Activated CD4-positive, alpha-beta T cell treated with anti-CD3 and anti-CD28 coated beads, Interleukin-2, amount 10 ng/mL, durations not matched to agents 24 days and 14 days (primary cell): ENCODE measurements around the gene PRSS33. TPM values are rescaled to one million over a fixed set of nuclear protein-coding genes. Genes with fewer than 3 reads are reported as not detected.

Experiments
- DNase-seq: peaks from one replicate; pipeline ENCODE4 v3.0.0; 2022
- H3K27ac Mint-ChIP-seq: one replicate; pipeline ENCODE4 v1.8.0; 2022; ENCODE audit warnings: mild to moderate bottlenecking, mixed read lengths
- H3K27me3 Mint-ChIP-seq: one replicate; pipeline ENCODE4 v1.8.0; 2022; ENCODE audit warnings: mixed read lengths
- H3K36me3 Mint-ChIP-seq: one replicate; pipeline ENCODE4 v1.8.0; 2022; ENCODE audit warnings: low read depth, mild to moderate bottlenecking, mixed read lengths
- H3K4me1 Mint-ChIP-seq: one replicate; pipeline ENCODE4 v1.8.0; 2021; ENCODE audit warnings: mixed read lengths
- H3K4me3 Mint-ChIP-seq: one replicate; pipeline ENCODE4 v1.8.0; 2022; ENCODE audit warnings: mild to moderate bottlenecking, moderate library complexity, mixed read lengths
- H3K9me3 Mint-ChIP-seq: one replicate; pipeline ENCODE4 v1.8.0; 2021; ENCODE audit warnings: mixed read lengths
- intact Hi-C: fragments of 100-400 bp; cut with micrococcal nuclease; formaldehyde crosslinking; loops from one replicate; pipeline ENCODE4 v1.15.1; 2023
- total RNA-seq: library from RNA; stranded (reverse); gene quantifications from 2 replicates; pipeline ENCODE4 v1.2.3, GENCODE V29; 2022

The PRSS33 gene
- total RNA-seq, 1 donor from 2014 or later = not detected

DNA sequence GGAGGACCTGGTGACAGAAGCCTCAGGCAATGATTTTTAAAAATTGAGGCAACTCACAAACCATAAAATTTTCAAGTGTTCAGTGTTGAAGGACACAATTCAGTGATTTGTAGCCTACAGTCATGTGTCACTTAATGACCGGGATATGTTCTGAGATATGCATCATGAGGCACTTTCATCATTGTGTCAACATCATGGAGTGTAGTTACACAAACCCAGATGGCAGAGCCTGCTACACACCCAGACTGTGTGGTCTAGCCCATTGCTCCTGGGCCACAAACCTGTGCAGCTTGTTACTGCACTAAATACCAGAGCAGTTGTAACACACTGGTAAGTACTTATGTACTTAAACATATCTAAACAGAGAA lies 12.5 kb upstream of the PRSS33 start:
- Mint-ChIP-seq H3K9me3 (no peaks in the 10 kb centered on the region), H3K27ac (no peak overlapping the region), H3K4me3 (no peak overlapping the region), H3K27me3 (peaks cover 9% of the 10 kb centered on the region), H3K4me1 (no peaks in the 10 kb centered on the region), H3K36me3 (no peaks in the 10 kb centered on the region)
- no peak for DNase-seq
- intact Hi-C loops = no loop called here

DNA sequence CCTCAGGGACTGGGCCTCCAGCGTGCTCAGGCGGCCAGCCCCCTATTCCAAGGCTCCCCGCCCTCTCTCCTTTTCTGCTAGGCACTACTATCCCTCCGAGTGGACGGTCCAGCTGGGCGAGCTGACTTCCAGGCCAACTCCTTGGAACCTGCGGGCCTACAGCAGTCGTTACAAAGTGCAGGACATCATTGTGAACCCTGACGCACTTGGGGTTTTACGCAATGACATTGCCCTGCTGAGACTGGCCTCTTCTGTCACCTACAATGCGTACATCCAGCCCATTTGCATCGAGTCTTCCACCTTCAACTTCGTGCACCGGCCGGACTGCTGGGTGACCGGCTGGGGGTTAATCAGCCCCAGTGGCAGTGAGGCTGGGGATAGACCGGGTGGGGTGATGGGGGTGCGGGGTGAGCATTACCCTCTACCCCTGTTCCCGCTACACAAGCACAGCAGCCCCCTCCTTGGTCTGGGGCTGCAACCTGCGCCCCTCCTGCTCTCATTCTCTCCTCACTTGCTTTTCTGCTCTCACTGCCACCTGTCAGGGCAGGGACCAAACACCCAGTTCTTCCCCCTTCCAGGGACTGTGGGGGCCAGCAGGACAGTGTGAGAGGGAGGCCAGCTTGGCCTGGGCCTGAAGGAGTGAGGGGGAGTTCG lies 12.0 kb upstream of the PRSS33 start:
- intact Hi-C loops = no loop called here
- Mint-ChIP-seq H3K27ac (no peak overlapping the region), H3K27me3 (peaks cover 14% of the 10 kb centered on the region), H3K36me3 (no peaks in the 10 kb centered on the region), H3K9me3 (no peaks in the 10 kb centered on the region), H3K4me3 (no peak overlapping the region), H3K4me1 (no peaks in the 10 kb centered on the region)
- DNase-seq = no peak

DNA sequence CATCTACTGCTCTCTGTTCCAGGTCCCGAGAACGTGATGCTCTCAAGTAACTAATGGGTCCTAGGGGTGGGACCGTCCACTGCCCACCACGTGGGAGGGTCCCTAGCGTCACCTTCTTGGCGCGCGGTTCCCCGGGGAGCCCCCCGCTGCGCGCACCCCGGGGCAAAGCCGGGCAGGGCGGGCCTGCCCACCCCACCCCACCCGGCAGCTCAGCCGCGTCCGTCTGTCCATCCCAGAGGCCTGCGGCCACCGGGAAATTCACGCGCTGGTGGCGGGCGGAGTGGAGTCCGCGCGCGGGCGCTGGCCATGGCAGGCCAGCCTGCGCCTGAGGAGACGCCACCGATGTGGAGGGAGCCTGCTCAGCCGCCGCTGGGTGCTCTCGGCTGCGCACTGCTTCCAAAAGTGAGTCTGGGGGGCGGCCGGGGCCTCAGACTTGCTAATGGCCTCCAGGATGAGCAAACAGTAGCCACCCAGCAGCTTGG lies 11.4 kb upstream of the PRSS33 start:
- Mint-ChIP-seq H3K4me1 (no peaks in the 10 kb centered on the region), H3K4me3 (no peak overlapping the region), H3K27me3 (peaks cover 17% of the 10 kb centered on the region), H3K36me3 (no peaks in the 10 kb centered on the region), H3K27ac (no peak overlapping the region), H3K9me3 (no peaks in the 10 kb centered on the region)
- intact Hi-C loops = no loop called here
- DNase-seq = no peak

DNA sequence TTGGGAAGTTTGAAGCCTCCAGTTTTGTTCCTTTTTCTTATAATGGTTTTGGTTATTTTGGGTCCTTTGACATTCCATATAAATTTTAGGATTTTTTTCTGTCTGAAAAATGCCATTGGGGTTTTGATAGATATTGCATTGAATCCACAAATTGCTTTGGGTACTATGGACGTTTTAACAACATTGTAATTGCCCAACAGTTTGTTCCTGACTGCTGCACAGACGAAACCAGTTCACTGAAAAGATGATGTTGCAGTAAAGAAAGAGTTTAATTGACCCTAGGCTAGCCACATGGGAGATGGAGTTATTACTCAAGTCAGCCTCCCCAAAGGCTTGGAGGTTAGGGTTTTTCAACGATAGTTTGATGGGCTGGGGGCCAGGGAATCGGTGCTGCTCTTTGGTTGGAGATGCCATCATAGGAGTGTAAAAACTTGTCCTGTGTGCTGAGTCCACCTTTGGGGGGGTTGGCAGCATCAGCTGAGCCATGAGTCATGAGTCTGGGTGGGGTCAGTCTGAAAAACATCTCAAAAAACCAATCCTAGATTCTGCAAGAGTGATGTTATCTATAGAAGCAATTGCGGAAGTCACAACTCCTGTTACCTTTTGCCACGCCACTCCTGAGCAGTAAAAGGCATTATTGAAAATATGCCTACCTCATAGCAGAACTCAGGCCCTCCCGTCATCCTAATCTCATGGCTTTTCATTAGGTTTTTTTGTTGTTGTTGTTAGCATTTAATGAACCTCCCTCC lies 8.2 kb upstream of the PRSS33 start:
- Mint-ChIP-seq H3K27ac (no peak overlapping the region), H3K4me1 (no peaks in the 10 kb centered on the region), H3K27me3 (peaks cover 24% of the 10 kb centered on the region), H3K9me3 (no peaks in the 10 kb centered on the region), H3K36me3 (no peaks in the 10 kb centered on the region), H3K4me3 (no peak overlapping the region)
- no peak for DNase-seq
- intact Hi-C loops = no loop called here

DNA sequence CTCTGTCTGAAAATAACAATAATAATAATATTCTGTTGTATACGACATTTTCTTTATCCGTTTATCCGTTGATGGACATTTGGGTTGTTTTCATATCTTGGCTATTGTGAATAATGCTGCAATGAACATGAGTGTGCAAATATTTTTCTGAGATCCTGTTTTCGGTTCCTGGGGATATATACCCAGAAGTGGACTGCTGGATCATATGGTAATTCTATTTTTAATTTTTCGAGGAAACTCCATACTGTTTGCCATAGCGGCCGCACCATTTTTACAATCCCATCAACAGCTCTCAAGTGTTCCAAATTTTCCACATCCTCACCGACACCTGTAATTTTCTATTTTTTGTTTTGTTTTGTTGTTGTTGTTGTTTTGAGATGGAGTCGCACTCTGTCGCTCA lies 5.6 kb upstream of the PRSS33 start:
- Mint-ChIP-seq H3K4me3 (no peak overlapping the region), H3K36me3 (no peaks in the 10 kb centered on the region), H3K27me3 (peaks cover 29% of the 10 kb centered on the region), H3K9me3 (no peaks in the 10 kb centered on the region), H3K4me1 (no peaks in the 10 kb centered on the region), H3K27ac (no peak overlapping the region)
- no peak for DNase-seq
- intact Hi-C loops = no loop called here

DNA sequence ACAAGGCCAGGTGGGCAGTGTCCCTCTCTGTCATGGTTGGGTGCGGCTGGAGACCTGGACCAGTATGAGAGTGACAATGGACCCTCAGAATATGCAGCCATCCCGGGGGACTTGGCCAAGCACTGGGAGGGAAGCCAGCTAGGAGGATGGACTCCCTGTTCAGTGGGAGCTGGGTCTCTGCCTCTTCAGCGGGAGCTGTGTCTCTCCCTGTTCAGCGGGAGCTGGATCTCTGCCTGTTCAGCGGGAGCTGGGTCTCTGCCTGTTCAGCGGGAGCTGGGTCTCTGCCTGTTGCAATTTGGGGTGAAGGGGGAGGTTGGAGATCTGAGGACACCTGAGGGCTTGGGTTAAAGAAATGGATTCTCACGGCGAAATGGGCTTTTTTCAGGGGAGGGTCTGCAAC lies 3.8 kb upstream of the PRSS33 start:
- H3K4me1 Mint-ChIP-seq = no peaks in the 10 kb centered on the region
- no peaks in the 10 kb centered on the region for H3K9me3 Mint-ChIP-seq
- H3K27me3 Mint-ChIP-seq = peaks cover 37% of the 10 kb centered on the region
- intact Hi-C loops = no loop called here
- no peak overlapping the region for H3K27ac Mint-ChIP-seq
- H3K36me3 Mint-ChIP-seq = no peaks in the 10 kb centered on the region
- DNase-seq = no peak
- no peak overlapping the region for H3K4me3 Mint-ChIP-seq

DNA sequence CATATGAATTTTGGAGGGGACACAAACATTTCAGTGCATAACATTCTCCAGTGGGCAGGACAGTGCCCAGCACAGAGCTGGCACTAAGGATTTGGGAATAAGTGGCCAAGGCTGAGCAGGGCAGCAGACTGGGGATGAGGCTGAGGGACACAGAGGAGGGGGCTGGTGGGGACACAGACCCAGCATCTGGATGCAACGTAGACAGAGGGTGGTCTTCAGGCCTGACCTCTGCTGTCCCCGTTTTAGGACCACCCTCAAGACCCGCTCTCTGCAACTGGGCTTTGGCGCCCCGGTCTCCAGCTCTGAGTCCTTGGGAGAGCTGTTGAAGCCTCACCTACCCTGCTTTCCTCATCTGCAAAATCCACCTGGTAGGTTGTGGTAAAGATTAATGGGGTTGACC lies 3.3 kb upstream of the PRSS33 start:
- intact Hi-C loops = no loop called here
- Mint-ChIP-seq H3K27me3 (peaks cover 36% of the 10 kb centered on the region), H3K9me3 (no peaks in the 10 kb centered on the region), H3K4me1 (no peaks in the 10 kb centered on the region), H3K36me3 (no peaks in the 10 kb centered on the region), H3K27ac (no peak overlapping the region), H3K4me3 (no peak overlapping the region)
- no peak for DNase-seq

DNA sequence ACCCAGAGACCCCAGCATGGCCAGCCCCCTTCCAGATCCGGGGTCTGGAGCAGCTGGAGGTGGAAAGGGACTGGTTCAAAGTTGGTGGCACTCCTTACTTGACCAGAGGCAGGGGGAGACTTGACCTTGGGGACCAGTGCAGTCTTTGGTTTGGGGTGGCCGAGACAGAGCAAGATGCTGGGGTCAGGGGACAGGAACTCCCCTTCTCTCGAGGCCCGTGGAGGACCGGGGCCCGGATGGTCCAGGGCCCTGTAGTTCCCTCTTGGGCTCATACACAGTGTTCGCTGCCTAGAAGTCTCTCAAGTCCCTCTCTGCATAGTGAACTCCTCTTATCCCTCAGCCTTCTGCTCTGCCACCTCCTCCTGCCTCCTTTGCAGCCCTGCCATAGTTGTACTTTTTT lies 601 bp upstream of the PRSS33 start:
- Mint-ChIP-seq H3K9me3 (no peaks in the 10 kb centered on the region), H3K4me3 (no peak overlapping the region), H3K36me3 (no peaks in the 10 kb centered on the region), H3K27ac (no peak overlapping the region), H3K27me3 (peaks cover 29% of the 10 kb centered on the region), H3K4me1 (peaks cover 2% of the 10 kb centered on the region)
- intact Hi-C loops = no loop called here
- DNase-seq = no peak

DNA sequence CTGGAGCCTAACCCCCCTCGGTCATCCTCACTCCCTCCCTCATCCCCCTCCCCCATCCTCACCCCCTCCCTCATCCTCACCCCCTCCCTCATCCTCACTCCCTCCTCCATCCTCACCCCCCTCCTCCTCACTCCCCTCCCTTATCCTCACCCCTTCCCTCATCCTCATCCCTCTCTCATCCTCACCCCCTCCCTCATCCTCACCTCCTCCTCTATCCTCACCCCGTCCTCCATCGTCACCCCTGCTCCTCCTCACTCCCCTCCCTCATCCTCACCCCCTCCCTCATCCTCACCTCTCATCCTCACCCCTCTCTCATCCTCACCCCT lies 571 bp downstream of the PRSS33 start:
- no peaks in the 10 kb centered on the region for H3K36me3 Mint-ChIP-seq
- H3K9me3 Mint-ChIP-seq = no peaks in the 10 kb centered on the region
- no peak for DNase-seq
- H3K27me3 Mint-ChIP-seq = peaks cover 29% of the 10 kb centered on the region
- no peak overlapping the region for H3K27ac Mint-ChIP-seq
- no peak overlapping the region for H3K4me3 Mint-ChIP-seq
- peaks cover 2% of the 10 kb centered on the region for H3K4me1 Mint-ChIP-seq
- intact Hi-C loops = no loop called here

DNA sequence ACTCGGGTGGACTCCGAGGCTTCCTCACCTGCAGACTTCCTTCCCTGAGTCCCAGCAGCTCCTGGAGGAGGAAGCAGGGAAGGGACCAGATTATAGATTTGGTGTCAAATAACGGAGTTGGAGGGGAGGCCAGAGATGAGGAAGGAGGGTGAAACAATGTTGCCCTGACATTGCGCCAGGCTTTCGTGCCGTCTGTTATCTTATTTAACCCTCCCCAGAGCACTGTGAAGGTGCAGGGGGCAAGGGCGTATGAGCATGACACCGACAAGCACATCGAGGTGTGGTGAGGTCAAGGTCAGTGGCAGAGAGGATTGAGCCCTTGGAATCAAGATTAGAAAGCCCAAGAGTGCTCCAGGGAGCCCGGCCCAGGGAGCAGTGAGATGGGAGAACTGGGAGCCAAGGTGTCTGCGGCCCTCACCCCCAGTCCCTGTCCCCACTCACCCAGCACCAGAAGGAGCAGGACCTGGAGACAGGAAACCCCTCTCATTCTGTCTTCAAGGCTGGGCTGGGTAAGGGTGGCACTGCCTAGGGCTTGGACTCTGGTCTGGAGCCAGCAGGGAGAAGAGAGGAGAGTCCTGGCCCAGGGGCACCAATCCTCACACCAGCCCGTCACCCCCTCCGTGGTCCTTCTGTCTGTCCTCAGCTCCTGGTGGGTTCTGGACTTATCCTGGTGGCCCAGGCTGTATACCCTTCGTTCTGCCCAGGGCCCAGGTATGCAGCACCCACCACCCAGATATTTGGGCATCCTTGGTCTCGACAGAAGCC lies 1.1 kb downstream of the PRSS33 start:
- Mint-ChIP-seq H3K36me3 (no peaks in the 10 kb centered on the region), H3K4me3 (peak overlapping the region; percentile 19), H3K27ac (no peak overlapping the region), H3K27me3 (peaks cover 27% of the 10 kb centered on the region), H3K9me3 (no peaks in the 10 kb centered on the region), H3K4me1 (peaks cover 2% of the 10 kb centered on the region)
- no peak for DNase-seq
- intact Hi-C loops = no loop called here

DNA sequence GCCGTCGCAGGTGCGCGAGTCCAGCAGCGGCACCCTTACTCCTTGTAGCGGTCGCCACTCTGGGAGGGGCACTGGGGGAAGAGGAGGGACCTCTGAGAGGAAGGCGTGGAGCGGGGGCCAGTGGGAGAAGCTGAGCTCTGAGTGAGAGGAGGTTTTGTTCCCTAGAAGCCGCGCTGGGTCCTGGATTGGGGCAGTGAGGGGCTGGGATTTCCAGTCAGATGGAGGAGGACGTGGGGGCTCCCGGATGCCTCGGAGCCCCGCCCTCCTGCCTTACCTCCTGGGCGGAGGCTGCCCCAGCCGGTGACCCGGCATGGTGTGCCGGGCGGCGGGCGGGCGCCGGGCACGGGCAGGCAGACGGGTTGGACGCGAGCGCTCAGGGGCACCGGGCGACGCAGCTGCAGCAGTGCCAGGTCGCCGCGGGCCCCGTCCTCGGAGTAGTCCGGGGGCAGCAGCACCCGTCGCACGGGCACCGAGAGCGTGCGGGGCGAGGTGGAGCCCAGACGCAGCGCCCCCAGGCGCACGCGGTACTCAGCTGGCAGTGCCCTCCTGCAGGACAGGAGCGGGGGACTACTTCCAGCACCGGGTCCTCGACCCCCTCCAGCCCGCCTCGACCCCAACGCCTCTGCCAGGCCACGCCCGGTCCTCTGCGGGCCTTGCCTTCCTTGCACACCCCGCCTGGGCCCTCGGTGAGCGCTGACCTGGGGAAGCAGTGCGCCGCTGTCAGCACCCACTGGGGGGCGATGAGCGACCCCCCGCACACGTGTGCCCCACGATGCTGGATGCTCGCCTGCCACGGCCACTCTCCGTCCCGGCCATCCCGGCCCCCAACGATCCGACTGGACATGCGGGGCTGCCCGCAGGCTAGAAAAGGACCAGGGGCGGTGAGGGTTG lies 2.0 kb downstream of the PRSS33 start:
- Mint-ChIP-seq H3K27ac (peak overlapping the region; percentile 41), H3K27me3 (peaks cover 26% of the 10 kb centered on the region), H3K4me1 (peaks cover 2% of the 10 kb centered on the region), H3K9me3 (no peaks in the 10 kb centered on the region), H3K36me3 (no peaks in the 10 kb centered on the region), H3K4me3 (peak overlapping the region; percentile 81)
- DNase-seq = peak; percentile 70
- intact Hi-C loops = no loop called here

DNA sequence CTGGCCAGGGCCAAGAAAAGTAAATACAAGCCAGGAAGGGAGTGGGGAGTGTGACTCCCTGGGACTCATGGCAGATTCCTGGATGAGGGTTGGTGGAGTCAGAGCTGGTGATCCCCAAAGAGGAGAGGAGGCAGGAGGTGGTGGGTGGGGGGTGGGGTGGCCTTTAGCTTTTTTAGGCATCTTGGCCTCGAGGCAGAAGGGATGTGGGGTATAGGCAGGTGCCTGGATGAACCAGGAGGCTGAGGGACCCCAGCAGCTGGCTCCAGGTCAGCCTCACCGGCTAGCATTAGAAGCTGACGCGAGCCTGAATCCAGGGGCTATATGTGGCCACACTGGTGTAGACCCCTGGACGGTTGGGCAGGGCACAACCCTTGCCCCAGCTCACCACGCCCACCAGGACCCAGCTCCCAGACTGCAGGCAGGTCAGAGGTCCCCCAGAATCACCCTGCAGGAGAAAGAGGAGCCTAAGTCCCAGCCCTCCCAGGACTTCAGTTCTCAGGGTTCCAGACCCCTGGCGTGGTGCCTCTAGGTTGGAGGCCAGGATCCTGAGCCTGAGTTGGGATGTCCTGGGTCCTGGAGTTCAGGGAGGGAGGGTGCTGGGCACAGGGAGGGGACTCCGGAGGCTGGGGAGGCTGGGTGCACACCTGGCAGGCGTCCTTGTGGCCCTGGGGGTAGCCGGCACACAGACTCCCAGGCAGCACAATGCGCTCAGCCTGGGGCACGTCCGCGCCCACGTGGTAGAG lies 2.8 kb downstream of the PRSS33 start:
- Mint-ChIP-seq H3K27ac (peak overlapping the region; percentile 41), H3K27me3 (peaks cover 25% of the 10 kb centered on the region), H3K4me1 (peaks cover 2% of the 10 kb centered on the region), H3K36me3 (no peaks in the 10 kb centered on the region), H3K4me3 (peak overlapping the region; percentile 81), H3K9me3 (no peaks in the 10 kb centered on the region)
- intact Hi-C loops = no loop called here
- DNase-seq = no peak
